IgD-negative memory B cell (primary cell): ENCODE data around the gene TCF12. TPM values are rescaled to one million over a fixed set of nuclear protein-coding genes. Genes with fewer than 3 reads are reported as not detected.

Experiments used
- H3K27ac Mint-ChIP-seq, 3 donors: one replicate each; pipeline ENCODE4 v1.8.0; 2020 to 2022; ENCODE audit warnings: mild to moderate bottlenecking in 3 of 3, mixed read lengths in 3 of 3, moderate library complexity in 1 of 3
- H3K27me3 Mint-ChIP-seq: one replicate; pipeline ENCODE4 v1.8.0; 2021; ENCODE audit warnings: mixed read lengths
- H3K36me3 Mint-ChIP-seq: one replicate; pipeline ENCODE4 v1.8.0; 2020; ENCODE audit warnings: mild to moderate bottlenecking, mixed read lengths
- H3K4me1 Mint-ChIP-seq, 3 donors: one replicate each; pipeline ENCODE4 v1.8.0; 2020 to 2022; ENCODE audit warnings: mixed read lengths in 3 of 3, mild to moderate bottlenecking in 1 of 3
- H3K4me3 Mint-ChIP-seq, 4 donors: one replicate each; pipeline ENCODE4 v1.8.0; 2020 to 2022; ENCODE audit warnings: mild to moderate bottlenecking in 4 of 4, mixed read lengths in 4 of 4, moderate library complexity in 3 of 4
- H3K9me3 Mint-ChIP-seq, 3 donors: one replicate each; pipeline ENCODE4 v1.8.0; 2020 to 2021; ENCODE audit warnings: mixed read lengths in 3 of 3, mild to moderate bottlenecking in 1 of 3
- polyA plus RNA-seq: library from polyadenylated mRNA; unstranded; fragments of 300-500 nt; fragmentation: Illumina TruSeq; gene quantifications from one replicate; pipeline ENCODE4 v1.2.3, GENCODE V29; 2021

The TCF12 gene
- polyA plus RNA-seq, 1 donor from 2014 or later, result 58.0 TPM

DNA sequence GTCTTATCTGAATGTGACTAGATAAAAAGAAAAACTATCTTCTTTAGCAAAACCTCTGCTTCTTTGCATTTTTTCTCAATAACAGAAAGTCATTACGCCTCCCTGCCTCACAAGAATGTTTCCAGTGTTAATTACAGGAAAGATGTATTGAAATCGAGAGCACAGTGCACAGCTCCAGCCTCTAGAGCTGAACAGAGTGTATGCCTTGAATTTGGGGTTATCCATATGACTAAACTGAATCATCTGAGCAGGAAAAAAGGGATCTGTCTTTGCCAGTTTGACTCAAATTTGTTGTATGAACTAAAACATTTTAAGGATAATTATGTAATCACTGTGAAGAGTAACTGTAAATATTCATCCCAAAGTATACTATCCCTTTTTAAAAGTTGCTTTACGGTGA is 308.7 kb downstream of the TCF12 start:
- Mint-ChIP-seq H3K36me3 (peaks cover 2% of the 10 kb centered on the region), H3K9me3 (no peaks in the 10 kb centered on the region), H3K4me3 (no peak overlapping the region), H3K4me1 (peaks cover 12 to 27% (median 18%) of the 10 kb centered on the region in 3 donors), H3K27ac (no peak overlapping the region), H3K27me3 (no peaks in the 10 kb centered on the region)

DNA sequence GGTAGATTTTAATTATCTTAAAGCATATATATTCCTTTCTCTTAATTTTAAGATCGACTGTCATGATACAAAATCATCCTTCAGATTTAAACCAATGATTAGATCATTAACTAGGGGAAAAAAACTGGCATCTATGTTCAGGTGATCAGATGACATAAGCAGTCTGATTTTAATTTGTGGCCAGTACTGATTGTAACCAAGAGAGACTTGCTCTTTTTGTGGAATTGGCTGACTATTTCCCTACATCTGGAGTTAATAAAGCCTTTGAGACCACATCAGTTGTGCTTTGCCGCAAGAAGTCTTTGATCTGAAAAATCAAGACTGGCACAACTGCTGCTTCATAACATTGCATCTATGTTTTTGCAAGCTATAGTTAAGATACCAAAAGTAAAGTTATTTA is 309.5 kb downstream of the TCF12 start:
- Mint-ChIP-seq H3K27ac (no peak overlapping the region), H3K36me3 (peaks cover 6% of the 10 kb centered on the region), H3K9me3 (no peaks in the 10 kb centered on the region), H3K4me1 (peaks cover 10 to 20% (median 16%) of the 10 kb centered on the region in 3 donors), H3K4me3 (no peak overlapping the region), H3K27me3 (no peaks in the 10 kb centered on the region)

DNA sequence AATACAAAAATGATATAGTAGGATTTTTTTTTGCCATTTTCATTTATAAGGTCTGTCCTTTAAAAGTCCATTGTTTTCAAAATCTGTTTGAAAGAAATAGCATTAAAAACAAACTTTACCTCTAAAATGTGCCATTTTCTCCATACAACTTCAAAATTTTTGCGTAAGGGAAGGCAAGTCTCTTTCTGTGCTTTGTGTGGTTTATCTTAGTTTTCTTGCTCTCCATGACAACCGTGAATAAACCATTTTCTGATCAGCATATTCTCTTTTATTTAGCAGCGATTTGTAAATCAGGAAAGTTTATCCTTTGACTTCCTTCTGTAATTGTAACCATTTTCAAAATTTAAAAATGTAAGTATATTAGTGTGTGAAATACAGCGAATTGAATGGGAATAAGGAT is 310.0 kb downstream of the TCF12 start:
- peaks cover 6% of the 10 kb centered on the region for H3K36me3 Mint-ChIP-seq
- peaks cover 10 to 17% (median 16%) of the 10 kb centered on the region in 3 donors for H3K4me1 Mint-ChIP-seq
- H3K27ac Mint-ChIP-seq, result no peak overlapping the region
- H3K27me3 Mint-ChIP-seq, result no peaks in the 10 kb centered on the region
- no peak overlapping the region for H3K4me3 Mint-ChIP-seq
- H3K9me3 Mint-ChIP-seq, result no peaks in the 10 kb centered on the region

DNA sequence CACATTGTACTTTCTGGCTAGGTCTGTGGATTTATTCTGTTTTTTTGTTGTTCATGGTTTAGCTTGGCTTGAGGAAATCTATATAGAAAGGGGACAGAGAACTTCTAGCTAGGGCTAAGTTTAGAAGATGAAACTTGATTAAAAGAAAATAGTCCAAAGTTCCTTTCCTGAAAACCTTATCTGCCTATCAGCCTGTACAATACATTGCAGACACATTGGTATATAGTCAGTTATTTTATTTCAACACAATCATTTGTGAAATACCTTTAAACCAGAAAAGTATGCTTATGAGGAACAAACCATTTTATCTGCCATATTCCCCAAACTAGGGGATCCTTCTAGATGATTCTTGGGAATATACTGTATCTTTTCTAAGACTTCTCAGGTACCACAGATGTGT is 310.6 kb downstream of the TCF12 start:
- H3K27ac Mint-ChIP-seq, result no peak overlapping the region
- no peaks in the 10 kb centered on the region for H3K27me3 Mint-ChIP-seq
- H3K36me3 Mint-ChIP-seq, result peaks cover 6% of the 10 kb centered on the region
- H3K4me3 Mint-ChIP-seq, result no peak overlapping the region
- no peaks in the 10 kb centered on the region for H3K9me3 Mint-ChIP-seq
- H3K4me1 Mint-ChIP-seq, result peaks cover 7 to 17% (median 12%) of the 10 kb centered on the region in 3 donors

DNA sequence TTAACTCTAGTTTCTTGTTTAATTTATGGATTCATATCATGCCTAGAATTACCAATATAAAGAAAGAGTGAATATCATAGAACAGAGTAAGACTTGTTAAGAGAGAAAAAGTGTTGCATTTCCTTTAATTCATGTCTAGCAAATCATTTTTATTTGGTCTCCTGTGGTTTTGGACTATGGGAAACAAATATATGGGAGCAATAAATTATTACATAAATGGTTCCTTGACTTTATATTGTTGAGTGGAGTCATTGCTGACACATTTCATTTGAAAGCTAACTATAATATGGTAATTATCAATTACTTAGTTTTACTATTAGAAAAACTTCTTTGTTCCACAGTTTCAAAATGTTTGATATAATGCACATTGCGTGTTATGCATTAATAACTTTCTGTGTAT is 313.1 kb downstream of the TCF12 start:
- Mint-ChIP-seq H3K9me3 (no peaks in the 10 kb centered on the region), H3K27me3 (no peaks in the 10 kb centered on the region), H3K36me3 (peaks cover 6% of the 10 kb centered on the region), H3K4me3 (no peak overlapping the region), H3K27ac (no peak overlapping the region), H3K4me1 (peaks cover 6 to 12% (median 8%) of the 10 kb centered on the region in 3 donors)

DNA sequence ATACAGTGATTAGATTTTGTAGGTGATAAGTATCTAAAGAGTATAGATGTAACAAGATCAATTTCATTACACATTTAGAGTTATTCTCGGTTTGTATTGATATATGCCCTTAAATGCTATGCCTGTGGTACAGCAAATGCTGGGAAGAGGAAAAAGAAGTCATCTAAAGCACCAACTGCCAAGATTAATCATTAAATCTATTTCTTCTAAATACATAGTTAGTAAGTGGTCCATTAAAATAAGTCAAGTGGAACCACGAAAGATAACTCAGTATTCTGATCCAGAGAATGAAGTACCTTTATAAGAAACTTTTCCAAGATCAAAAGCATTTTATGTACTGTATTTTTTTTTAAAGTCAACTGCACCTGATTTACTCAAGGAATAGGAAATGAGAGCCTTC is 315.7 kb downstream of the TCF12 start:
- Mint-ChIP-seq H3K36me3 (peaks cover 6% of the 10 kb centered on the region), H3K4me1 (peaks cover under 1 to 2% (median 1%) of the 10 kb centered on the region in 3 donors), H3K27ac (no peak overlapping the region), H3K4me3 (no peak overlapping the region), H3K9me3 (no peaks in the 10 kb centered on the region), H3K27me3 (no peaks in the 10 kb centered on the region)

DNA sequence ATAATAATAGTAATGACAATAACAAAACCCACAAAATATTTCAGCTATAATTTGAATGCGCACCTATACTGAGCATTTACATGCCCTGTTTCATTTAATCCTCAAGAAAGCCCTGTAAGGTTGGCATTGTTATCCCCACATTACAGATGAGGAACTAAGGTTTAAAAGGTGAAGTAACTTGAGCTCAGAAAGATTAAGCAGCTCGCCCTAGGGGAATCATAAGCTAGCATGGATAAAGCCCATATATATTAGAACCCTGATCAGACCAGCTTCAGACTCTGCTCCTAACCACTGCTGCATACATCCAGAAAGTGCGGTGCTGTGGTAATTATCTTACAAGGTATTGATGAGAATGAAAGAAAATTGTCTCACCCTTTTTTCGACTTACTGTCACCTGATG is 316.7 kb downstream of the TCF12 start:
- Mint-ChIP-seq H3K27me3 (no peaks in the 10 kb centered on the region), H3K4me3 (no peak overlapping the region), H3K4me1 (peaks cover 0 to 2% (median under 1%) of the 10 kb centered on the region in 3 donors), H3K27ac (no peak overlapping the region), H3K9me3 (no peaks in the 10 kb centered on the region), H3K36me3 (peaks cover 9% of the 10 kb centered on the region)

DNA sequence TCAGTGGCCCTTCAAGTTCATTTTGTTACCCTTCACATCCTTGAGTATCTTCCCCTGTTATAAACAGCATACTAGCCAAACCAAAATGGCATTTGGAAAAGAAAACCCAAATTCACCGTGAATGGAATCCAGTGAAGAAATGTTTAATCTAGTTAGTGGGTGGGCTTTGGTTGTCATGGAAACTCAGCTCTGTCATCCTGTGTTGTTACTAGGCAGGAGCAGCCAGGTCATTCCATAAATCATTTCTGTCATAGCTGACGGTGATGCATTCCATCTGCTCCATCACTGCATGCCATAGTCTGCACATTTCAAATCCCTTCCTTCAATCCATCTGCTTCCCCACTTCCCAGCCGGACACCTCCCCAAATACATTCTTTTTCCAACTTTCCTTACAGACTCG is 317.4 kb downstream of the TCF12 start:
- Mint-ChIP-seq H3K27me3 (no peaks in the 10 kb centered on the region), H3K27ac (no peak overlapping the region), H3K4me1 (no peaks in the 10 kb centered on the region), H3K4me3 (no peak overlapping the region), H3K36me3 (peaks cover 9% of the 10 kb centered on the region), H3K9me3 (no peaks in the 10 kb centered on the region)

DNA sequence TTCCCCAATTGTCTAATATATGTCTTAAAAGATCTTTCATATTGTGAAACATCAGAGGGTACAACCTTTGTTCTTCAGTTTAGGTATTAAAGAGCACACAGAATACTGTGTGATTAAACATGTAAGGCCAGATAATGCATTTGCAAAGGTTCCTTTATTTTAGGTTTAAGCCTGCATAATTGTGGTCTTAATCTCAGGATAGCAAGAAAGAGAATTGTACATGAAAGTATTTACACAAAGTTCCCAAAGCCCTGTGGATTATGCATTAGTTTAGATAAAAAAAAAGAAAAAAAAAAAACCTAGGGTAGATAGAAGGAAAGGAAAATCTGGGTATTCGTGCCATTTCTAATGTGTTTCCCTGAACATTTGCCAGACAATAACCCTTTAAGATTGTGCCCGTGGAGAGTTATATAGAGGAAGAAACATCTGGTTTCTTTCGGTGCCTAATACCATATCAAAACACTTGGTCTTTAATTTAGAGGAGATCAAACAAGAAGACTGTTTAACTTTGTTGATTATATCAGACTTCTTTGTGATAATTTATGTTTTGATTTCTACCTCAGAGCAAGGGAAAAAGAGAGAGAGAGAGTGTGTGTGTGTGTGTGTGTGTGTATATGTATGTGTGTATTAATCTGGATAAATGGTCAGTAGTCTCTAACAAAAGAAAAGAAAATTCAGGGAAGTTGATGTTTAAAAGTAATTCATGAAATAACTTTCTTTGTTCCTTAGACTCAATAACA is 318.3 kb downstream of the TCF12 start:
- Mint-ChIP-seq H3K4me3 (no peak overlapping the region), H3K36me3 (peaks cover 9% of the 10 kb centered on the region), H3K27ac (peak overlapping the region in 1 of 3 donors; percentile 35), H3K9me3 (no peaks in the 10 kb centered on the region), H3K4me1 (no peaks in the 10 kb centered on the region), H3K27me3 (no peaks in the 10 kb centered on the region)

DNA sequence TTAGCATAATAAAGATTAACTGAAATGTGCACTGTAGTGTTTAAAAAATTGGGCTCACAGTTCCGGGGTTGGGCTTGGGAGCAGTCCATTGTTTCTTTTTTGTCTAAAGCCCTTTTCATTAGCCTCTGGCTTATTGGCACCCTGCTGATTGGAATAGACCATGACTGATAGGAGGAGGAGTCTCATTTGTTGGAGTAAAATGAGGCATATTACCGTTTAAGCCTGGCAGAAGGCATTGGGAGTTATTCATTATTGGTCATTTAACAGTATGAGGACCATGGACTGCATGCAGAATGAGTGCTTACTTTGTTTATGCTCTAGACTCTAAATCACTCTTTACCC is 318.8 kb downstream of the TCF12 start:
- peaks cover 9% of the 10 kb centered on the region for H3K36me3 Mint-ChIP-seq
- no peaks in the 10 kb centered on the region for H3K9me3 Mint-ChIP-seq
- H3K4me1 Mint-ChIP-seq, result no peaks in the 10 kb centered on the region
- H3K27ac Mint-ChIP-seq, result peak overlapping the region in 1 of 3 donors; percentile 35
- no peaks in the 10 kb centered on the region for H3K27me3 Mint-ChIP-seq
- H3K4me3 Mint-ChIP-seq, result no peak overlapping the region

DNA sequence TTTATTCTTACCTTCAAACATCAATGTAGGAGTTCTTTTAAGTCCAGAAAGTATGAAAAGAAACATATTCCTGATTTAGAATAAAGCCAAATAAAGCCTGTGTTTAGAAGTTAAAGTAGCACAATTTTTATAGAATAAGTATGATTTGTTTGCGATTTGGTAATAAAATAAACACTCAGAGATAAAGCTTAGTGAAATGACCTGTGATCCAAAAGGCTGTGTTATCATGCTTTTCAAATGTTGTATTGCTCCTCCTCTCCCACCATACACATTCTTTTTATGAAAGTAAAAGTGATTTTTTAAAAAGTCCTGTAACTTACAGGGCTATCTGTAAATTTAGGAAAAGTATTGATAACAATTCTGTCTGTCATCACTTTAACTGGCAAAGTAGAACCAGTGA is 319.2 kb downstream of the TCF12 start:
- H3K4me1 Mint-ChIP-seq, result no peaks in the 10 kb centered on the region
- no peaks in the 10 kb centered on the region for H3K27me3 Mint-ChIP-seq
- peak overlapping the region in 1 of 3 donors; percentile 35 for H3K27ac Mint-ChIP-seq
- no peak overlapping the region for H3K4me3 Mint-ChIP-seq
- H3K36me3 Mint-ChIP-seq, result peaks cover 5% of the 10 kb centered on the region
- no peaks in the 10 kb centered on the region for H3K9me3 Mint-ChIP-seq

DNA sequence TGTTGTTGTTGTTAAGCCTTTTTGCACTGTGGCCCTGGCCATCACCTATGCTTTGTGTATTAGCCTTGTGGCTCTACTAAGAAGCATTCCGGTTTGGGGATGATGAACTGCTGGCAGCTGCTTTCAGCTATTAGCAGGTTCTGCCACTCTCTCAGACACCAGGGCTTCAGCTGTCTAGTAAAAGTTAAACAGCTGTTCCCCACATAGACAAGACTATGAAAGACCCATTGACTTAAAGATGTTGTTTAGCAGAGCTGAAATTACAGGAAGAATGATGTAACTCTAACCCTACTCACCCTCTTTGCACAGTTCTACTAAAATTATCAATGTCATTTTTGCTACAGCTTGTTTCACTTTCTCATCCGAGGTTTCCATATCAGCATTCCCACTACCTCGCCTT is 326.7 kb downstream of the TCF12 start:
- H3K36me3 Mint-ChIP-seq, result peaks cover 9% of the 10 kb centered on the region
- peaks cover 0 to 6% (median 0%) of the 10 kb centered on the region in 3 donors for H3K4me1 Mint-ChIP-seq
- no peaks in the 10 kb centered on the region for H3K27me3 Mint-ChIP-seq
- H3K4me3 Mint-ChIP-seq, result no peak overlapping the region
- H3K9me3 Mint-ChIP-seq, result no peaks in the 10 kb centered on the region
- H3K27ac Mint-ChIP-seq, result peak overlapping the region in 1 of 3 donors; percentile 72

DNA sequence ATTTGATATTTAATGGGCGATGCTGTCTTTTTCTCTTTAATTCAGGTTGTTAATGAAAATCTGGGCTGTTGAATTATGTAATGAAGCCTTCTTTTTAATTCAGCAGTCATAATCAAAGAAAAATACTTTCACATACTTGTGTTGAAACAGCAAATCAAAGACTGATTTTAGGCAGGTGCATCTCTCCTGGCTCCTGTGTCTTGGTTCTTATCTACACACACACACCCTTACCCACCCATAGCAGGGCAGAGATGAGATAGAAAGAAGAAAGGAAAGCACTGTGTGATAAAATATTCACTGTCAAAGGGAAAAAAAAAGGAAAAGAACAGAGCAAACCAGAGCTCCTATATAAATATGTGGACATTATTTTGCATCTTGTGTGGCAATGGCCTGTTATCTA is 327.3 kb downstream of the TCF12 start:
- Mint-ChIP-seq H3K9me3 (no peaks in the 10 kb centered on the region), H3K4me1 (peaks cover 0 to 6% (median 0%) of the 10 kb centered on the region in 3 donors), H3K27ac (peak overlapping the region in 1 of 3 donors; percentile 72), H3K4me3 (no peak overlapping the region), H3K27me3 (no peaks in the 10 kb centered on the region), H3K36me3 (peaks cover 9% of the 10 kb centered on the region)

DNA sequence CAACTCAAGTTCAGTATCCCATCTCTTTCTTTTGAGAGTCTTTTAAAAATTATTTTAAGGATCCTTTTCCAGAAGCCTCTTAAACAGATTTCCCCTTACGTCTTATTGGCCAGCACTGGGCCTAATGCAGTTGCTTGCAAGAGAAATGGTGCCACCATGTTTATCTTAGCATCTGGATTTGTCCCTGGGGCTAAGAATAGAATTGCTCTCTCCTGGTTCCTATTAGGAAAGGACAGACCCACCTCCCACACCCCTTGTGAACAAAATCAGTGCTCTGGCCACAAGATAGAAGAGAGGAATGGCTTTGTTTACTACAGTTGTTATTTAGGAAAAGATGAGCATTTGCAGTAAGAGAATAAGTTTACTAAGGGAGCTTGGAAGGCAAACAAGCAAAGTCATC is 329.6 kb downstream of the TCF12 start:
- Mint-ChIP-seq H3K27me3 (no peaks in the 10 kb centered on the region), H3K36me3 (peaks cover 9% of the 10 kb centered on the region), H3K4me3 (no peak overlapping the region), H3K27ac (peak overlapping the region in 1 of 3 donors; percentile 20), H3K4me1 (peaks cover 0 to 11% (median 0%) of the 10 kb centered on the region in 3 donors), H3K9me3 (no peaks in the 10 kb centered on the region)

DNA sequence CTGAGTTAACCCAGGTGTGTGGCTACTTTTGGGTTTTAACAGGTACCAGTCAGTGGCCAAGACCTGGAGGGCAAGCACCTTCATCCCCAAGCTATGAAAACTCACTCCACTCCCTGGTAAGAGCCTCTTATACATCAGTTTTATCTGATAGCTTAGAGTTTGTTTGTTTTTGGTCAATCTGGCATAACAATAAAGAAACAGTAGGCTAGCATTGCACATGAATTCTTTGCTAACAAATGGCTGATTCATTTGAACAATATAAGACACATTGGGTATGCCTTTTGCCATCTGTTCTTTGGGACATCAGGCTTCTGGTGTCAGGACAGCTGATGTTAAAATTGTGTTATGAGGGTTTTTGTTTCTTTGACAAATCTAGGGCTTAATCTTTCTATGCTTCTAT is 332.9 kb downstream of the TCF12 start:
- Mint-ChIP-seq H3K9me3 (no peaks in the 10 kb centered on the region), H3K27ac (peak overlapping the region in 1 of 3 donors; percentile 68), H3K27me3 (no peaks in the 10 kb centered on the region), H3K36me3 (peaks cover 11% of the 10 kb centered on the region), H3K4me3 (no peak overlapping the region), H3K4me1 (peaks cover 0 to 4% (median 0%) of the 10 kb centered on the region in 3 donors)

DNA sequence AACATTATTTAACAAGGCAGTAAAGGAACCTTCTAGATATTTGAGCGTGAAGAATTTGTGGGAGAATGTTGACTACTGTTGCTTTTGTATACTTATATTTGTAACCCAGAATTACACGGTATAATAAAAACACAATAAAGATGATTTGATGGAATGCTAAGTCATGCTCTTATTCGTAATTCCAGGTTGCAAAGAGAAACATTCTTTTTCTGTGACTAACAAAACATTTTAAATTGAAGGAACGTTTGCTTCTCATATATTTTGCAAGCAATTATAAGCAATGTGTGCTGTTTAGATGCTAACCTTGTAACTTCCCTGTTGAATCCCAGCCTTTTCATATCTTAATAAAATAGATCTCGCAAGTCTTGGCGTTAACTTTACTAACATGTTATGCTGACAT is 333.5 kb downstream of the TCF12 start:
- Mint-ChIP-seq H3K4me3 (no peak overlapping the region), H3K4me1 (peaks cover 0 to 9% (median 0%) of the 10 kb centered on the region in 3 donors), H3K36me3 (peaks cover 15% of the 10 kb centered on the region), H3K27ac (no peak overlapping the region), H3K9me3 (no peaks in the 10 kb centered on the region), H3K27me3 (no peaks in the 10 kb centered on the region)
